SJSA1 (cell line): ENCODE measurements around the gene CLCN5. TPM values are rescaled to one million over a fixed set of nuclear protein-coding genes. Genes with fewer than 3 reads are reported as not detected.

Source experiments
- DNase-seq, 2 experiments: peaks; one replicate each; pipeline ENCODE4 v3.0.0-alpha.2; 2015 to 2020; ENCODE audit warnings: low spot score in 2 of 2, low read depth in 1 of 2
- H3K27ac ChIP-seq: fragments of 250-450 bp; sonication (Bioruptor Pico); 2 replicates; pipeline ENCODE4 v1.5.1; 2020; ENCODE audit warnings: mild to moderate bottlenecking, moderate library complexity
- H3K27me3 ChIP-seq: fragments of 250-450 bp; sonication (Bioruptor Pico); replicated peaks from 2 replicates; pipeline ENCODE4 v1.5.1; 2020; ENCODE audit warnings: mild to moderate bottlenecking, moderate library complexity
- H3K36me3 ChIP-seq: fragments of 250-450 bp; sonication (Bioruptor Pico); 2 replicates; pipeline ENCODE4 v1.5.1; 2020; ENCODE audit warnings: mild to moderate bottlenecking
- H3K4me1 ChIP-seq: fragments of 250-450 bp; sonication (Bioruptor Pico); replicated peaks from 2 replicates; pipeline ENCODE4 v1.6.1; 2021; ENCODE audit warnings: mild to moderate bottlenecking
- H3K4me3 ChIP-seq: fragments of 250-450 bp; sonication (Bioruptor Pico); 2 replicates; pipeline ENCODE4 v1.5.1; 2020; ENCODE audit warnings: mild to moderate bottlenecking
- H3K9me3 ChIP-seq: fragments of 250-450 bp; sonication (Bioruptor Pico); replicated peaks from 2 replicates; pipeline ENCODE4 v1.5.1; 2020; ENCODE audit warnings: mild to moderate bottlenecking
- total RNA-seq: library from RNA; depleted of rRNA; stranded (reverse); fragments of >200 nt; shearing (Covaris generic); gene quantifications from 2 replicates; pipeline ENCODE4 v1.2.3, GENCODE V29; 2014

Gene CLCN5
- total RNA-seq, 1 experiment from 2014 or later, result 3.5 TPM

DNA sequence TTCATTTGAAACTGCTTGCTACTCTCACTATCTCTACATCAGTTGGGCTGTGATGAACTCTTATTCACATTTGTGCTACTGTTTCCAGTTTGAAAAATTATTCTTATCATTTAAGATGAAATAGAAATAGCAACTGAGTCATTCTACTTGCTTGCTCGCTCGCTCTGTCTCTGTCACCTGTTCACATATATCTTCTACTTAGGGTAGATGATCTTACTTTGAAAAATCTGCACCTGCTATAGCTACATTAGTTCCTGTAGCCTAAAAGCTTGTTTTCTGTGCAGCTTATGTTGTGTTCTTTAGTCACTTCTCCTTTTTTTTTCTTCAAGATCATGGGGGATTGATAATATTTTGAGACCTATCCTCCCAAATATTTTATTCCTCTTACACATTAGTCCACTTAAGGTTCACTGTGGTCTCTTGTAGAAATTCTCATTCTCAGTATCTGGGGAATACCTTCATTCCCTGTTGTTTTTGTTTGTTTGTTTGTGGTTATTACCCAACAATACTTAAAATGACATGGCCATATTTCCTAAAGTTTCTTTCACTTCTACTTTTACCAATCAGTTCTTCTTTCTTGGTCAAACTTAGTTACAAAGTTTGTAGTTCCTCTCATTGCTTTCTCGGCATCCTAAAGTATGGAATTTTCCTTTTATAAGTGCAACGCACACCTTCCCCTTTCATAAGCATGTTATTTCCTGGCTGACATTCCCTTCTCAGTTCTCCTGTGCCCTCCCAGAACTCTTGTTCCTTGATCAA, 36.5 kb downstream of the CLCN5 start:
- Histone ChIP-seq H3K4me3 (no peak overlapping the region), H3K27ac (no peak overlapping the region), H3K27me3 (no peaks in the 10 kb centered on the region), H3K9me3 (no peaks in the 10 kb centered on the region), H3K36me3 (no peaks in the 10 kb centered on the region), H3K4me1 (no peaks in the 10 kb centered on the region)
- no peak for DNase-seq

- Histone ChIP-seq H3K36me3 (no peaks in the 10 kb centered on the region), H3K4me3 (no peak overlapping the region), H3K27ac (no peak overlapping the region), H3K9me3 (no peaks in the 10 kb centered on the region), H3K4me1 (no peaks in the 10 kb centered on the region), H3K27me3 (no peaks in the 10 kb centered on the region)
- no peak for DNase-seq
These were observed 37.2 kb downstream of the CLCN5 start for GRCh38 chrX:49959602-49960001.

GRCh38 chrX:49960061-49960460, 37.7 kb downstream of the CLCN5 start:
- H3K4me1 ChIP-seq, result no peaks in the 10 kb centered on the region
- H3K36me3 ChIP-seq, result no peaks in the 10 kb centered on the region
- H3K27me3 ChIP-seq, result no peaks in the 10 kb centered on the region
- H3K9me3 ChIP-seq, result no peaks in the 10 kb centered on the region
- H3K27ac ChIP-seq, result no peak overlapping the region
- DNase-seq, result no peak
- H3K4me3 ChIP-seq, result no peak overlapping the region

- Histone ChIP-seq H3K4me1 (no peaks in the 10 kb centered on the region), H3K27me3 (no peaks in the 10 kb centered on the region), H3K9me3 (no peaks in the 10 kb centered on the region), H3K36me3 (no peaks in the 10 kb centered on the region), H3K4me3 (no peak overlapping the region), H3K27ac (no peak overlapping the region)
- no peak for DNase-seq
These were observed 48.3 kb downstream of the CLCN5 start for GRCh38 chrX:49970674-49971073.

DNA sequence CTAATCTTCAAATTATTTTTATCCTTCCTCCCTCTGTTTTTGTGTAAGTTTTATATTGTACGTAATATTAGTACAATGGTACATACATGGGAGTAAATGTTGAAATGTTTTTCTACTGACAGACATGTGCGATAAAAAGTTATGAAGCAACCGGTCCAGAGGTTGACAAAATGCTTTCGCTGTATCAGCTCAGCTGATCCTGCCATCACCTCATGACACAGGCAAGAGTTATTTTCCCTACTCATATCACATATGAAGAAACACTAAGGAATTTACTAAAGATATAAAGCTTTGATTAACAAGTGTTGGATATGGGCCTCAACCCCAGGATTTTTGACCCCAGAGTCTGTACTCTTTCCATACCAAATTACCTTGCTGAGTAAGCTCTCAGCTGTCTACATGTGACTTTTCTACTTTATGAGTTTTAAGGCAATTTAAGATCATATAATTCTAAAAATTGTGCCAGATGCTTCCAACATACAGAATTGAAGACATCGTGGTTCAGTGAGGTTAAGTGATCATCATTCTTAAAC, 50.0 kb downstream of the CLCN5 start:
- Histone ChIP-seq H3K27ac (no peak overlapping the region), H3K4me3 (no peak overlapping the region), H3K36me3 (no peaks in the 10 kb centered on the region), H3K4me1 (no peaks in the 10 kb centered on the region), H3K9me3 (no peaks in the 10 kb centered on the region), H3K27me3 (no peaks in the 10 kb centered on the region)
- no peak for DNase-seq

DNA sequence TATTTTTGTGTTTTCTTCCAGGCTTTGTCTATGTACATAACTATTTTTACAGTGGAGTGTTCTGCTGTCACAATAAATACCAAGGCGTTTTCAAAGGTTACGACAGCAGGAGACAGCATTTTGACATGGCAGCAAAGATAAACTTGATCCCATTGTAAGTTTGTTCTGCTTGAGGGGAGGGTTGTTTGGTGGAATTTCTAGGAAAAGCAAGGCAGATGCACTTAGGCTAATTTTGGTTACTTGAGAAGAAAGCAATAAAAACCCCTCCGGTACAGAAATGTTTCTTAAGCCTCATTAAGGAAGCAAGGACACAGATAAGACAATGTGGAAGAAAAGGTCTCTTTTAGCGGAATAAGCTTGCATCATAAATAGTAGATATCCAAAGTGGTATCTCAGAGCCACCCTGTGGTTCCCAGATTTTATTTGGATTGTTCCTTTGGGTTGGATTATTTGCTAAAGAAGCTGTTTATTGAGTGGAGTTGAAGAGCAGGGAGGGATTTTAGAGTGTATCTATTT, 54.3 kb downstream of the CLCN5 start:
- Histone ChIP-seq H3K36me3 (no peaks in the 10 kb centered on the region), H3K27me3 (no peaks in the 10 kb centered on the region), H3K9me3 (no peaks in the 10 kb centered on the region), H3K4me3 (no peak overlapping the region), H3K4me1 (no peaks in the 10 kb centered on the region), H3K27ac (no peak overlapping the region)
- no peak for DNase-seq

- H3K4me1 ChIP-seq, result no peaks in the 10 kb centered on the region
- no peak overlapping the region for H3K27ac ChIP-seq
- no peaks in the 10 kb centered on the region for H3K9me3 ChIP-seq
These were observed 55.1 kb downstream of the CLCN5 start for GRCh38 chrX:49977319-49978090.

DNA sequence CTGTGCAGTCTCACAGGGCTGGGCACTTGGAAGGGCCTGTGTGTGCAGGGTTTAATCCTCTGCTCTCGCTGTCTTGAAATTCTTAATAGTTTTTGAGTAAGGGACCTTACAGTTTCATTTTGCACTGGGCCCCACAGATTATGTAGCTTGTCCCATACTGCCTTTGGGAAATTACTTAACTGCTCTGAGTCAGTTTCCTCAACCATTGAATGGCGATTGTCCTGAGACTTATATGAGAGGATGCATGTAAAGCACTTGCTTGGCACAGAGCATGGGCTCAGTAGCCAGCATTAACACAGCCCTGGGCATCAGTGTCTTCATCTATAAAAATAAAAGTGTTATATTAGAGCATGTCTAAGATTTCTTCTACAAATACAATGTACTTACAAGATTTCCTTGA, 55.8 kb downstream of the CLCN5 start:
- Histone ChIP-seq H3K36me3 (no peaks in the 10 kb centered on the region), H3K27me3 (no peaks in the 10 kb centered on the region), H3K4me3 (no peak overlapping the region), H3K4me1 (no peaks in the 10 kb centered on the region), H3K9me3 (no peaks in the 10 kb centered on the region), H3K27ac (no peak overlapping the region)
- no peak for DNase-seq

More at GRCh38 chrX:49977319-49978090, 55.1 kb downstream of the CLCN5 start:
- Histone ChIP-seq H3K27me3 (no peaks in the 10 kb centered on the region), H3K36me3 (no peaks in the 10 kb centered on the region), H3K4me3 (no peak overlapping the region)
- no peak for DNase-seq

DNA sequence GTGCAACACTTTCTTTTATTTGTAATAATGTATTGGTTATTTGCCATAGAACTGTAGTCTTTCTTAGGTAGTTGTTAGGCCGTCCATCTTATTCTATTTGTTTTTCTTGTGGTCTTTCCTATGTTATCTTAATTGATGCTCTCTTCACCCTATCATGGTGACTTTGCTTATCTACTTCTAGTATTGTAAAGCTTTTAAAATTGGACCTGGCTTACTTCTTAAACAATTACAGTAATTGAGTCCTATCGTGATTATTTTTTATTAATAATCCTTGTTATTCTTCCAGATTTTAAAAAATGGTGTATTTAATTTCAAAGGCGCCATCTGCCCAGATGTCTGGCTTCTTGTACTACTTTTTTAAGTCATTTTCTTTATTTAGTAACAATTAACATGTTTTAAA, 63.7 kb downstream of the CLCN5 start:
- Histone ChIP-seq H3K27ac (no peak overlapping the region), H3K4me1 (no peaks in the 10 kb centered on the region), H3K9me3 (no peaks in the 10 kb centered on the region), H3K36me3 (no peaks in the 10 kb centered on the region), H3K4me3 (no peak overlapping the region), H3K27me3 (no peaks in the 10 kb centered on the region)
- no peak for DNase-seq

DNA sequence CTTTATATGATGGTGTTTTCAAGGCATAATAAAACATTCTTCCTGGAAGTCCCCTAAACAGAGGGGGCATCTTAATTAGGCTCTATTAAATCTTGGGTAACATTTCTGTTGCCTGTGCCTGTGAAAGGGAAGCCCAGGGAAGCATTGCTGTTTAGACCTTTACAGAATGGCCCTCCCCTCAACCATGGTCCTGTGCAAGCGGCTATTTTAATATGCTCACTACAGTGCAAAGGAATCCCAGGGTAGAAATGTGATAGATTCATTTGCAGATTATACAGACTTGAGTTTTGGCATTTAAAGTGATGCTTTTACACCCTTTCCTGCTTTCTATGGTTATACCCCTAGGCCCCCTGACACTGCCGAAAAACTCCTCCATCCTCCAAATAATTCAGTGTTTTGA, 65.3 kb downstream of the CLCN5 start:
- Histone ChIP-seq H3K4me3 (no peak overlapping the region), H3K27me3 (no peaks in the 10 kb centered on the region), H3K9me3 (no peaks in the 10 kb centered on the region), H3K4me1 (no peaks in the 10 kb centered on the region), H3K27ac (no peak overlapping the region), H3K36me3 (no peaks in the 10 kb centered on the region)
- no peak for DNase-seq

DNA sequence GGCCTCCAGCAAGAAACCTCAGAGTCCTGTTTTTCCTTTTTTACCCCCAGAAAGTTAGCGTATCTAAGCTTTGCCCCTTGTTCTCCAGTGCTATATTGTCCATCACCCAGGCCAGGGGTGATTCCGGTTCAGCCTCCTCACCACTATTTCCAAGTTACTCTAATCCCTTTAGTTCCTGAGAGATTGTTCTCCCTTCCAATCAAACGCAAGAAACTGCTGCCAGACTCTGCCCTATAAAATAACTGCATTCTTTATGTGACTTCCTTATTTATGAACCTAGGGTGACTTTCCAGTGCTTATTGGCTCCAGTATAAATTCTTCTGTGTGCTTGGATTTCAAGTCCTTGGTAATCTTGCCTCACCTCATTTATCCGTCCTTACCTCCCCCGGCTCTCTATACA, 65.7 kb downstream of the CLCN5 start:
- H3K27me3 ChIP-seq, result no peaks in the 10 kb centered on the region
- no peaks in the 10 kb centered on the region for H3K36me3 ChIP-seq
- no peaks in the 10 kb centered on the region for H3K4me1 ChIP-seq
- no peaks in the 10 kb centered on the region for H3K9me3 ChIP-seq
- H3K4me3 ChIP-seq, result no peak overlapping the region
- no peak overlapping the region for H3K27ac ChIP-seq
- no peak for DNase-seq

DNA sequence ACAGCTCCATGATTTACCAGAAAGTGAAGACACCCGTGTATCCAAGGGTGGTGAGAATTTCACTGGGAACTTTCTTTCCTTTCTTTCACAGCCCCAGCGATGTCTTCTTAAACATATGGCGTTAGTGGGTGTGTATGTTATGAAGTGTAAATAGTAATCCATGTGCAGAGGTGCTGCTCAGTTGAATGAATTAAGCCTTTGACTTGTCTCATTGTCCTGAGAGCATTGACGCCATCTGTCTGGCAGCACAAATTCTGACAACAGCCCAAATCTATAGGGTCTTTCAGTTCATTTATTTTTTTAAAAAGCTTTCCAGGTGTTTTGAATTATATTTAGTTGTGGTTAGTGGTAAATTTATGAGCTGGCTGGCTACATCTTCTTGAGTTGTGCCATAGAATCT, 69.4 kb downstream of the CLCN5 start:
- Histone ChIP-seq H3K9me3 (no peaks in the 10 kb centered on the region), H3K4me1 (no peaks in the 10 kb centered on the region), H3K4me3 (no peak overlapping the region), H3K27me3 (no peaks in the 10 kb centered on the region), H3K27ac (no peak overlapping the region), H3K36me3 (no peaks in the 10 kb centered on the region)
- DNase-seq, result no peak

- H3K27me3 ChIP-seq, result no peaks in the 10 kb centered on the region
- no peaks in the 10 kb centered on the region for H3K9me3 ChIP-seq
- H3K4me1 ChIP-seq, result no peaks in the 10 kb centered on the region
- no peak overlapping the region for H3K27ac ChIP-seq
- DNase-seq, result no peak
- H3K36me3 ChIP-seq, result no peaks in the 10 kb centered on the region
- H3K4me3 ChIP-seq, result no peak overlapping the region
These were observed 70.5 kb downstream of the CLCN5 start for GRCh38 chrX:49992853-49993252.

DNA sequence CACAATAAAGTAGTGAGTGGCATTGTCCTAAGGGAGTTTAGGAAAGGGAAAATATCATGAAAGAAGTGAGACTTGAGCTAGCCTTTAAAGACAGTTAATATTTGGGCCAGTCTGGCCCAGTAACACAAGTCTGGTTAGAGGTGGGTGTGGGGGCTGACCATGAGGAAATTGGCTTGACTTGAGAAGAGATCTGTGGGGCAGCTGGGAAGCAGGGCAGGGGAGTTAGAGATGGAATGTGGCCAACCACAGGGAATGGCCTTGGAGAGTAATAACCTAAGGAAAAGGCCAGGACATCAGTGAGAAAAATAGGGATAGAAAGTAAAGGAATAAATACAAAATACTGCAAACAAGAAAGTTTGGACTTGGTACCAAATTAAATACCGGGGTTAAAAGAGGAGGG, 71.3 kb downstream of the CLCN5 start:
- no peak overlapping the region for H3K4me3 ChIP-seq
- no peaks in the 10 kb centered on the region for H3K27me3 ChIP-seq
- H3K9me3 ChIP-seq, result no peaks in the 10 kb centered on the region
- H3K36me3 ChIP-seq, result no peaks in the 10 kb centered on the region
- H3K27ac ChIP-seq, result no peak overlapping the region
- DNase-seq, result no peak
- no peaks in the 10 kb centered on the region for H3K4me1 ChIP-seq
